Ramos (cell line): ENCODE results near the gene OXGR1.
"Not testable (repeated sequence)": the region's sequence is repeated elsewhere in the genome, so short reads cannot be mapped to it uniquely, and the experiment has no call there.

Source experiments
- in situ Hi-C: fragments of 300-500 bp; cut with MboI; formaldehyde crosslinking; loops from one replicate; pipeline ENCODE4 v1.14.3; 2022; ENCODE audit warnings: low sequenced_read_pairs; ENCODE audit not compliant: unreplicated experiment

OXGR1 gene

GRCh38 chr13:96994017-96994857 lies at the start of gene OXGR1:
TSS of gene OXGR1 (minus strand) at chr13:96994476. CDS start at chr13:96987759, 6,717 bp downstream.
- in situ Hi-C loops = no loop called here

GRCh38 chr13:97043302-97043701 lies 49.0 kb upstream of the OXGR1 start:
- in situ Hi-C loops = no loop called here

GRCh38 chr13:97030705-97031452 lies 36.6 kb upstream of the OXGR1 start:
- in situ Hi-C loops = no loop called here

GRCh38 chr13:97028441-97029299 lies 34.4 kb upstream of the OXGR1 start:
- in situ Hi-C loops = no loop called here

- in situ Hi-C loops = no loop called here
These were observed 32.9 kb upstream of the OXGR1 start for GRCh38 chr13:97027162-97027554.

GRCh38 chr13:97026531-97027161 lies 32.4 kb upstream of the OXGR1 start:
- in situ Hi-C loops = no loop called here

- in situ Hi-C loops = not testable (repeated sequence)
These were observed 29.5 kb upstream of the OXGR1 start for GRCh38 chr13:97023812-97024211.

- in situ Hi-C loops = no loop called here
These were observed 28.8 kb upstream of the OXGR1 start for GRCh38 chr13:97023117-97023516.

GRCh38 chr13:97021241-97021640 lies 27.0 kb upstream of the OXGR1 start:
- in situ Hi-C loops = no loop called here

GRCh38 chr13:97020689-97021240 lies 26.5 kb upstream of the OXGR1 start:
- in situ Hi-C loops = no loop called here

GRCh38 chr13:97020194-97020593 lies 25.9 kb upstream of the OXGR1 start:
- in situ Hi-C loops = no loop called here

- in situ Hi-C loops = no loop called here
These were observed 25.0 kb upstream of the OXGR1 start for GRCh38 chr13:97019236-97019635.

GRCh38 chr13:97018029-97018819 lies 23.9 kb upstream of the OXGR1 start:
- in situ Hi-C loops = no loop called here

GRCh38 chr13:97017322-97017721 lies 23.0 kb upstream of the OXGR1 start:
- in situ Hi-C loops = no loop called here

- in situ Hi-C loops = no loop called here
These were observed 21.5 kb upstream of the OXGR1 start for GRCh38 chr13:97015661-97016350.

GRCh38 chr13:97012251-97013048 lies 18.2 kb upstream of the OXGR1 start:
- in situ Hi-C loops = no loop called here

GRCh38 chr13:97011446-97012131 lies 17.3 kb upstream of the OXGR1 start:
- in situ Hi-C loops = no loop called here
